Measurements from ENCODE around the gene PROB1.
"Not testable (repeated sequence)": the region's sequence is repeated elsewhere in the genome, so short reads cannot be mapped to it uniquely, and the experiment has no call there.

Gene PROB1

DNA sequence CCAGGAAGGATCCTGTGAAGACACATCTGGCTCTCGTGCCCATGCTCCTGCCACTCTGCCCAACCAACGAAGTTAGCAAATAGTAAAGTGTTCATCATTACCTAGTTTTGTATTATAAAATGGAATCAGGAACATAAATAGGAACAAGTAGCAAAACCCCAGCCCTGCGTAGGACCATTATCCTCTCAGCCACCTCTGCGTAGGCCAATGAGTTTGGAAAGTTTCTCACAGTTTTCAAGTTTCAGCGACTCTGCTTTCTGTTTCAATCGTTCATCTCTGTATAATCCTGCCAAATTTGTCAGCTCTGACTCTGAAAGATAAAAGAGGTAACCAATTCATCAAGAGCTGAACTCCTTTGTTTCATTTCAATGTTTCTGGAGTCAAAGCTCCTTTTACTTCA lies 19.1 kb upstream of the PROB1 start:
- no peak for DNase-seq

DNA sequence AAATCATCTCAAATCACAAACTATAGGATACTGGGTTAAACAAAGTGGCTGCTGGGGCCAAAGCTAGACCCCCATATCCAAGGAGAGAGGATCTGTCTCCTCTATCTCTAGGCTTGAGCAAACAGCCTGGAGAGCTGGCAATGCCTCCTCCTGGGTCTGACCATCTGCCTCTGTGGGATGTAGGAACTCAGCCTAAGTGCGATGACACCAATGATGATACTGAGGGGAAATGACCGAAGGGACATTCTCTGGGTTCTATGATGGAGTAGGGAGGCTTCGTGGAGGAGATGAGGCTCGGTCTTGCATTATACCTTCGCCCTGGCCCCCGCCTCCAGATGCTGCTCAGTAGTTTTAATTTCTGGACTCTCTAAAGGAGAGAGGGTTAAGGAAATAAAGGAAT lies 18.2 kb upstream of the PROB1 start:
- no peak for DNase-seq

DNA sequence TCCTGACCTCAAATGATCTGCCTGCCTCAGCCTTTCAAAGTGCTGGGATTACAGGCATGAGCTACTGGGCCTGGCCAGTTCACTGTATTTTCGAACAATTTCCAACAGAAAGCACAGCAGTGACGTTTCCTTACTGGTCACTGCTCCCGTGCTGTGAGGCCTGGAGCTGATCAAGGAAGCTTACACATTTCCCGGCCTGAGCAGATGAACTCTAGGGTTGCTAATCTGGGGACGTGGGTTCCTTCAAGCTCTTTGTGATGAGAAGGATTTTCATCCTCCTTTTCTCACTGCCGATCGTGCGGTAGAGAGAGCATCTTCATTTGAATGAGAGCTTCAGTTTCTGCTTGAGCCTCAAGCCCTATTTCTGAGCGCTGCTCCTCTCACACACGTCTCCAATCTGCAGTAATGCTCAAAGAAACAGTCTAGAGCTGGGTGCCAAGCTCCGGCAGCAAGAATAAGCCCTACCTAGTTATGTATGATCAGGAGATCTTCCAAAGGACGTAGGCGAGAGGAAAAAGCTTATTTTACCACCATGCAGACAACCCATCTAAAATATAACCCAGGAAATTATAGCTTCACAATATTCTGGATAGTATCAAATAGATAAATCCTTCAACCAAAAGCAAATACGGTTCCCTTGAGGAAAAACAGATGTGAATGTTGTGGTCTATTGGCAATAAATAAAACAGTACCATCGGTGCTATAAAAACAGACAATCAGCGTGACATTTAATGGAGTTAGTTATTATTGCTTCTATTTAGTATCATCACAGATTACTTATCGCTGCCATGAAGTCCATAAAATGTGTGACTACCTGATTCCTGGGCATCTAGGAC lies 16.3 kb upstream of the PROB1 start:
- DNase-seq: no peak

DNA sequence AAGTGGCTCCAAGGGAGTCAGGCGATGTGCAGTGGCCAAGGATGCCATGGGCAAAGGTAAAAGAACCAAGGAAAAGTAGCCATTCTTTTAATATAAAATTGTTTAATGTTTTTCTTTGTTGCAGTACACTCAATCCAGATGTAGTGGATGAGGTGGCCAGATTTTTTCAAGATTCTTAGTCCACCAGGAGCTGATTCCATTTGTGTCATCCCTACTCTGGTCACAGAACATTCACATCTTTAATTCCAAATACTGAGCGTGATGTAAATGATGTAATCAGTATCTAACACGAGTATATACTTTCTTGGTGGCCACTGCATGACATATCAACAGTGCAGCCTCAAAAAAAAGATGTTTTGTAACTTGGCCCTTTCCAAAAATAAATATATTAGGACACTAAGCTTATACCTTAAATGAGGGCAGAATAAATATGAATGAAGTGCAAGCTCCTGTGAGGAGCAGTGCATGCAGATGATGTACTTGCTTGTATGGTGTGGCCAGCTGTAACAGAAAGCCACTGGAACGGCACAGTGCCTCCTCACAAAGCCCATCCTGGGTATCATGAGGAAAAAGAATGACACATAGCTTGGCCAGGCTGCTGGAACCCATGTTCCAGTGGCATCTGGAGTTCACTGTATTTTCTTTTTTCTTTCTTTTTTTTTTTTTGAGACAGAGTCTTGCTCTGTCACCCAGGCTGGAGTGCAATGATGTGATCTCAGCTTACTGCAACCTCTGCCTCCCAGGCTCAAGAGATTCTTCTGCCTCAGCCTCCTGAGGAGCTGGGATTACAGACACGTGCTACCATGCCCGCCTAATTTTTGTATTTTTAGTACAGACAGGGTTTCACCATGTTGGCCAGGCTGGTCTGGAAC lies 15.5 kb upstream of the PROB1 start:
- DNase-seq: no peak

DNA sequence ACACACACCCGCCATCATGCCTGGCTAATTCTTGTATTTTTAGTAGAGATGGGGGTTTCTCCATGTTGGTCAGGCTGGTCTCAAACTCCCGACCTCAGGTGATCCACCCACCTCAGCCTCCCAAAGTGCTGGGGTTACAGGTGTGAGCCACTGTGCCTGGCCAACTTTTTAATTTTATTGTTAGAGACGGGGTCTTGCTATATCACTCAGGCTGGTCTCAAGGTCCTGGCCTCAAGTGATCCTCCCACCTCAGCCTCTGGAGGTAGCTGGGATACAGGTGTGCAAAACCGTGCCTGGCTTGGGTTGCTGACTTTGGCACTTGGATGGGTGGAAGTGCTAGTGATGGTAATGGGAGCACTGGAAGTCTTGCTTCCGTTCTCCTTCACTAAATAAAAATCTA lies 14.2 kb upstream of the PROB1 start:
- DNase-seq: not testable (repeated sequence)

DNA sequence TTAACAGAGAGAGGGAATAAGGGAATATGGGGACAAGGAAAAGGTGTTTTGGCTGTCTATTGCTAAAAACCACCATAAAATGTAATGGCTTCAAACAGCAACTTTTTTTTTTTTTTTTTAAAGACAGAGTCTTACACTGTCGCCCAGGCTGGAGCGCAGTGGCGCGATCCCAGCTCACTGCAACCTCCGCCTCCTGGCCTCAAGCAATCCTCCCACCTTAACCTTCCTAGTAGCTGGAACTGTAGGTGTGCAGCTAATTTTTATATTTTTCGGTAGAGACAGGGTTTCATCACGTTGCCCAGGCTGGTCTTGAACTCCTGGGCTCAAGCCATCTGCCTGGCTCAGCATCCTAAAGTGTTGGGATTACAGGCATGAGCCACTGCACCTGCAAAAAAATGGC lies 13.3 kb upstream of the PROB1 start:
- DNase-seq: no peak

DNA sequence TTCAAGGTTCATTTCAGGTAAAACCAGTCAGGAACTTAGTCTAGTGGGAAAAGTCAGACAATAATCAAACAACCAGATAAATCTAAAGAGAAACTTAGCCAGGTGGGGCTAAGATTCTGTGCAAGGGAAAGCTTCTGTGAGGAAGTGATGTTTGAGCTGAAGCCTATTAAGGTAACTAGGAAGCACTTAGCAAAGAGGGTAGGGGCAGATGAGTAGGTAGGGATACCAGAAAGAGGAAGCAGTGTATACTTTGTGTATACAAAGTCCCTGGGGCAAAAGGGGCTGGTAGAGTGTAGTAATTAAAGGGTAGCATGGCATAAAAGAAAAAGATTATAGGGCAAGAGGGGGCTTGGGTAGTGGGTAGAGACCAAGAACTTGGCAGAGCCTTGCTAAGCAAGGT lies 12.6 kb upstream of the PROB1 start:
- no peak for DNase-seq

DNA sequence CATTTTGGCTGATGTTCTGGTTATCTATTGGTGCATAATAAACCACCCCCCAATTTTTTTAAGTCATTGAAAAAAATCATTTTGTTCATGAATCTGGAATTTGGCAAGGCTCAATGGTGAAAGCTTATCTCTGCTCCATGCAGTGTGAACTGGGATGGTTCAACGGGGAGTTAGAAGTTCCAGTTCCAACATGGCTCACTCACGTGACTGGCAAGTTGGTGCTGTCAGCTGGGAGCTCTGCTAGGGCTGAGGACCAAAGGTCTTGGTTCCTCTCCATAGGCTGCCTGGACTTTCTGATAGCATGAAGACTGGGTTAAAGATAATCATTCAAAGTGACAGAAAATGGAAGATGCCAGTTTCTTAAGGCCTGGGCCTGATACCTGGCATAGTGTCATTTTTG lies 12.1 kb upstream of the PROB1 start:
- DNase-seq: no peak

DNA sequence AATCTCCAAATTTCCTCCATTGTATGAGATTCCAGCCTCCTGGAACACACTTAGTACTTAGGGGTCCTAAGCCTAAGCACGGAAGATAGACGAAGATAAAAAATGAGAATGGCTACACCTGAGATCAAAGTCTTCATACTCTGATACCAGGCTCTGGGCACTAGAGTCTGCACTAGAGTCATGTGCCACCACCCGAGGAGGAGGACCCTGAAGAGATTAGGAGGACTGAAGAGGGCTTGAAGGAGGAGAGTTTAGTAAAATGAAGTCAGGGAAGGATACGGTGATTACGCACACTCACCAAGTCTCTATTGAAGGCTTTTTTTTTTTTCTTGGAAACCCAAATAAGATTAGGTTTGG lies 9.6 kb upstream of the PROB1 start:
- no peak for DNase-seq

DNA sequence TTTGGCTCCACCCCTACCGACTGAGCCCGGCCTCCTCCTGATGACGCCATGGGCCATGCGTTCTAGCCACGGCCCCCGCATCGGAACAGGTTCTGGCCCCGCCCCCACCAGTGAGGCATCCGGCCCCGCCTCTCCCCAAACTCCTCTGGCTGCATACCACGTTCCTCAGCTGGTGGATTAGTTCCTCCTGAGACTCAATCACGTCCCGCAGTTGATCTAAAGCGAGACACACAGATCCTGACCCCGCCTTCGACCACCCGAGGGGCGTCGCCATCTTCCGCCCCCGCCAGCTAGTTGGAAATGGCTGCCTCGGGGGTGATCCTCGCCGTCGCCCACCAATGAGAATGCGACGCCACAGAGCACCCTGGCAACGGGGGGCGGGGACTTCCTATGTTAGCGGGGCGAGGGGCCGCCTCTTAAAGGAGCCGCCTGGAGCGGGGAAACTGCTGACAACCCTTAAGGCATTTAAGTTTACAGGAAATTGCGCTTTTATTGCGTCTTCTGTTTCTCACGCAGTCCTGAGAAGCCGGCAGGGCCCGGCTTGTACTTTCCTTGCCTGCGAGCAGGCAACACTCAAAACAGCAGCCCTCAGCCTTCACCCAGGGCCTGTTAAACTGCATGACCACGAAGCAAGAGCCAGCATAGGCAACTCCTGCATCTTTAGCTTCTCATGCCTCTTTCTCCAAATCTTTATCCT lies 9.0 kb upstream of the PROB1 start, which contains the start of gene SPATA24:
Gene SPATA24, minus strand, starts transcription at position 303 of the 697 bp plus-strand sequence. Its CDS starts 29 bp downstream, at position 274.
- peak; percentile 98 for DNase-seq

DNA sequence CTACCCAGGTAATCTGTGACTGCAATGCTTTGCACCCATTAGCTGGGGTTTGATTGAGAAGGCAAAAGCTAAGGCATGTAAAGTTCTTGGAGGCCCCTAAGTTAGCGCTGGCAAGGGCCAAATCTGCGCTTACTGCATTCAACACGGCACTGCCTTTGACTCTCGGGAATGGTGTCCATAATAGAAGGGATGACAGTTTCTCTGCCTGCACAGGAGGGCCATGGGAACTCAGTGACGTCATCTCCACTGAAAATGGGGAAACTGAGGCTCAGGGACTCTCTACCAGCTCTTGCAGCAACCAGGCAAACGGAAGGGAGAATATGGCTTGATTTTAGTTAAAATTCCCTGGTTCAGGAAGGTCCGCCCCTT lies 8.5 kb upstream of the PROB1 start:
- no peak for DNase-seq

DNA sequence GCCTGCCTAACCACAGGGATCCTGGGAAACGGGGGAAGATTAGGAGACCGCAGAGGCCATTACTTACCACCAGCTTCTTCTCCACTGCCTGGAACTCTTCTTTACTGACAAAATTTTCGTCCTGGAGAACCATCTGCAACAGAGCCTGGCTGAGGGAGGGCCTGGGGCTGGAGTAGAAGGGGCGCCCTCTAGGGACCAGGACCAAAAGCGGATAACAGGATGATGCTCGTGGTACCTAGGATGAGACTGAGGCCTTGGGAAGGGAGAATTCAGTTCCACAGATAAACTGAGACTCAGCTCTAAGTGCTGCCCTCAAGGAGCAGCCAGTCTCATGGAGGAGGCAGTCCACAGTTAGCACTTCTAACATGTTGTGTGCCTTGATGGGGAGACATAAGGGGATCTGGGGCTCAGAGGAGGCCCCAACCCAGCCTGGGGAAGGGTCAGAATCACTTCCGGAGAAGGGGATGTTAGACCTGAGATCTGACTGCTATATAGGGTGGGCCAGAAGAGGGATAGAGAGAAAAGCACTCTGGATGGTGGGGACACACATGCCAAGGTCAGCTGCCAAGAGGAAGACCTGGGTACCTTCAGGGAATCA lies 7.8 kb upstream of the PROB1 start:
- DNase-seq: no peak

DNA sequence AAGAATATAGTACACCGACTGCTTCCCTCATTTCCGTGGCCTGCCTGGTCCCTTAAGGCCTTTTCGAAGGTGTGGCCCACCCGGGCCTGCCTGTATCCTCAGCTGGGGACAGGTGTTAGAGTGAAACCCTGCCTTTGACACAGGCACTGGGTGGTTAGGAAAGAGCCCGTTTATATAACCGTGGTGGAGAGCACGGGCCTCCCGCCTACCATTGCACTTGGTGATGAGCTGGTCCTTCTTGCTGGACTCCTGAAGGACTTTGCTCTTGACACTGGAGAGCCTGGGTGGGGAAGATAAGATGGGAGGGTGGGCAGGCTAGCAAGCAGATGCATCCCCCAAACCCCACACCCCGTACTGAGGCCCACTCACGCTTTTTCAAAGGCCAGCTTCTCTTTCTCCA lies 6.6 kb upstream of the PROB1 start:
- DNase-seq: no peak

DNA sequence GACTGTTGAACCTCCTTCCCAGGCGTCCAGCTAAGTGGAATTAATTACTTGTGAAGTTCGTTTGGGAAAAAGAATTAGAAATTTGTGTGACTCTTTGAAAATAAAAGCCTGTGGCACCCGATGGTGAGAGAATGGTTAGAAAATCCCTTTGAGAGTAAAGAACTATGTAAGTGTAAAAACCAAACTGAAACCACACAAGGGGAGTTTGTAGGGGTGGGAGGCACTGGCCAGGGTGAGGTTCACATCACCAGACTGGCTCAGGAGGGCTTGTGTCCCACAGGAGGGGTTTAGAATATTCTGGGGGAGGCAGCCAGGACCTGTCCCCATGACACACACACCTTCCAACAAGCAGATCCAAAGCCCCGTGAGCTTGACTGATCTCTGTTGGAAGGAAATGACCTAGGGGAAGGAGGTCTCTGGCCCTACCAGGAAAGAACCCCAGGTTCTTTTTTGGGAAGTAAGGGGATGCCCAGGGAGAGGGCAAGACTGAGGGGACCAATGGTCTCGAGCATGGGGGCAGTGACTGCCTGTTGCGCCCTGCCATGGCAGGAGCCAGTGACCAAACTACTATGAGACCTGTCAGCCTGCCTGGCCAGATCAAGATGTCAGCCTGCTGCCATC lies 4.7 kb upstream of the PROB1 start:
- no peak for DNase-seq

DNA sequence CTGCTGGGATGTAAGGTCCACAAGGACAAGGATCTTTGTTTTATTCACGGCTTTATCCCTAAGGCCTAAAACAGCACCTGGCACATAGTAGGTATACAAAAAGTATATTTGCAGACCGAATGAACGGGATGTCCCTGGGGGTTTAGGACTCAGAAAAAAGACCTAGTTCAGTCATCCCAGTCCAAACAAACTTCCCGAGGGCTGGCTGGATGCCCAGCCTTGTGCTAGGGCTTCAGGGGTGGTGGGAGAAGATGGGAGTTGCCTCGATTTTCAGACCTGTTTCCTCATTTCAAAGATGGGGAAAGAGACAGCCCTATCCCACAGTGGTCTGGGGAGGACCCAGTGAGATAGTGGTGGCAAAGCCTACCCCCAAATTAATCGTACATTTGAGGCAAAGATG lies 3.0 kb upstream of the PROB1 start:
- DNase-seq: no peak

DNA sequence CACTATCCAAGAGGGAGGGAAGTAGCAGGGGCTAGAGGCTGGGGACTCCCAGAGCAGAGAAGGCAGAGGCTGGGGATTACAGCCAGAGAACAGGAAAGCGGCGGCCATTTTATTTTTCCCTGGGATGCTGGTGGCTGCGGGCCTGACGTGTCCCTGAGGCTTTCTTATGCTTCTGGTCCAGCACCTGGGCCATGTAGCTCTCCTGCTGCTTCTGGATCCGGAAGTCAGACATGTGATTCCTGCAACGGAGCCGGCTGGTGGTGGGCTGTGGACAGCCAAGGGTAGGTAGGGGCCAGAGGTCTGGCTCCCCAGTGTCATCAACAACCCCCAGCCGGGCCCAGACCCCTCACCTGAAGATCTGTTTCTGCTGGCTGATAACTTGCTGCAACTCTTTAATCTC lies 1.8 kb upstream of the PROB1 start:
- DNase-seq: no peak

DNA sequence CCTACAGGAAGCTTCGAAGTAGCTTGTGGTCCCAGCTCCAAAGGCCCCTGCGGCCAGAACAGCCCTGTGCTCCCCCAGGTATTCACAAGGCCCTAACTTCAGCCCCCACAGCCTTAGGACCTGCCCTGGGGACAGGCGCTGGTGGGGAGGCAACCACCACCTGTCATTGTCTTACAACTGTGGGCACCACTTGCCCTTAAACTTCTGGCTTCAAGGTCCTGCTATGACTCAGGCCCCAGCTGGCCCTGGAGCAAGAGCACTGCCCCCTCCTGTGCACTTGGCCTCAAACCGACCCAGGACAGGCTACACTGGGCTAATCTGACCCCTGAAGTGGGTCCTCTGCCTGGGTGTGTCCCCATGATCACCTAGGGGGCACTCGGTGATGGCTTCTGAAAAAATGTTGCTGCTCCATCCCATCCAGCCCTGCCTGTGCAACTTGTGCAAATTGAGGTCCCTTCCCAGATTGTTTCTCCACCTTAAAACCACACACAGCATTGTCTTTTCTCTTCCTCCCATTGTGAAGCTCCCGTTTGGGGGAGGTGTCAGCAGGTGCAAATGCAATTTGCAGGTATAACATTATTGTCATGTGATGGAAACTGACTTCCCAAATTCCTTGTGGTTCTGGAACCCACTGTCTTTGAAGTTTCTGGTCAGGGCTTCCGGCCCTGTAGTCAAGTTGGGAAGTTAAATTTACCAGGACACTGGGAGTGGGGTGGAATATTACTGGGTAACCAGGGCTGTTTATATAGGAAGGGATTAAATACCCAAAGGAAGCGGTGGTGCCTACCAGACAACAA lies 1.1 kb upstream of the PROB1 start:
- no peak for DNase-seq

DNA sequence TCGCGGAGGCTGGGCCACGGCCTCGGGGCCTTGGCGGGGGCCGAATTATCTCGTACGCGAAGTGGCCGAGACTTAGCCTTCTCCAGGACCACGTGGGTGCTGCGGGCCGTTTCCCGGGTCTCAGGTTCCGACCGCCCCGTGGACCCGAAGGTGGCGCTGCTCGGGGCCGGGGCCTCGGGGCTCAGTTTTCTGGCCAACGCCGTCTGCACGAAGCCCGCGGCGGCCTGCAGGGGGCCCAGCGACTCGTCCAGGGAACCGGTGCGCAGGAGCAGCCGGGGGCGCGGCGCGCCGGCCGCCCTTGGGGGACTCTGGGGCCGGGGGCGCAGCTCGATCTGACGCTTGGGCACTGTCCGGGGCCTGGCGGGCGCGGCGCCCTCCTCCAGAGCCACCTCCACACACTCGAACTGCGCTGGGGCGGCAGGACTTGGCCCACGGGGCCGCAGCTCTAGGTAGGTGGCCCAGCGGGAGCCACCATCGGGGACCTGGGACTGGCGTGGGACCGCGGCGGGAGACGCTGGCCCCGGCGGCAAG lies 716 bp downstream of the PROB1 start:
- DNase-seq: peak; percentile 66

DNA sequence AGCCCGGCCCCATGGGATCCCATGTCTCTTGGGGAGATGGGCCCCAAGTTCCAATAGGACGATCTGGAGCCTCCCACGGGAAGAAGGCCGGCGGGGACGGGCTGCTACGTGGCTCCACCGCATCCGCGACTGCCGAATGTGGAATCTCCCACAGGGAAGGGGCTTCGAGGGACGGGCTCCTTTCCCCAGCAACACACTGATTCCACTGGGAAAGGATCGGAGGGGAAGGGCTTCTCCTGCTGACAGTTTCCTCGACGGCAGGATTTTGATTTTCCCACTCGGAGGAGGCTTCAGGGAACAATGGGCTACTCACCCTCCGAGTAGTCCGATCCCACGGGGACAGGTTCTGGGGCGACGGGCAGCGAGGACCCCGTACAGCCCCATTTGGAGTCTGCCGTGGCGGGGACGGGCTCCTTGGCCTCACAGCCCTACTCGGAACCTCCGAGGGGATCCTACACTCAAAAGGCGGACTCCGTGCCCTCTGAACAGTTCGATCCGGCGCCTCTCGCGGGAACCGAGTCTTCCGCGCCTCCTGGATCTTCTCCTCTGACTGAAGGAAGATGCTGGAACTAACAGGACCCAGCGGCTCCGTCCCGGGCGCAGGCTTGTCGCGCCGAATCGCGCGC lies 1.3 kb downstream of the PROB1 start:
- DNase-seq: no peak

DNA sequence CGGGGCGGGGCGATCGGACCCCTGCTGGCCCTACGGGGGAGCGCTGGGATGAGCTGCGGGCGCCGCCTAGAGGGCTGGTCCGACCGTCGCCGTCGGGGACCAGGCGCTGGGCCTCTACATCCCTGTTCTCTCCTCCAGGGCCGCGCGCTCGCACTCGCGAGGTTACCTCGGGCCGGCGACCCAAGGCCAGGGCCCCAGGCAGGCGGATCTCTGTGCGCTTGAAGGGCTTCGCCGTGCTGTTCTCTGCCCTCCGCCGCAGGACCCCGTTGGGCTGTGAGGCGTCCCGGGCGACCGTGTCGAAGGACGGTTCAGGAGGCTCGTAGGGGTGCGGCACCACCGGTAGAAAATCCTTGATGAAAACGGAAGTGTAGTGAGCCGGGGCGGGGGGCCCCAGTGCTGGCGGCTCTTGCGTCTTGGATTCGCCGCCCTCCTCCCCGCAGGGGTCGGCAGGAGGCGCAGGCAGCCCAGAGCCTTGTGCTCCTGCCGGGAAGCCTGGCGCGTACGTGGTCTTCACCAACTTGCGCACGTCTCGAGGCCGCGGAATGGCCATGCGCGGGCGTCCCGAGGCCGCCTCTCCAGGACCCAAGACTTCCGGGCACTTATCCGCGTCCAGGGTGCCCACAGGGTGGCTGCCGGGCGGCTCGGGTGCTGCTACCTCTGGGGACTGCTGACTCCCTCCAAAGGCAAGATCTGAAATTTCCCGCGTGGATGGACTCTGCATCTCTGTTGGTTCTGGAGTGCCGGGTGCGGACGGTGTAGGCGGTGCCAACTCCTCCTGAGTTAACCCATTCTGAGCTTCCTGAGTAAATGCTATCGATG lies 2.0 kb downstream of the PROB1 start:
- DNase-seq: peak; percentile 75
